ENCODE measurements around the gene NKG7.

NKG7 gene

GRCh38 chr19:51352783-51353360 lies 19.6 kb downstream of the NKG7 start:
- no peak overlapping the region for H3K4me2 ChIP-seq (ENCODE audit: insufficient read depth, low read length)
- ATAC-seq (ENCODE audit: insufficient read depth, low read depth): no peak
- H3K79me2 ChIP-seq (ENCODE audit: insufficient read depth, low read length): no peaks in the 10 kb centered on the region
- no peak for TF ChIP-seq EZH2 (IDR thresholded peaks at IDR 0.05; ENCODE audit: borderline replicate concordance, low read depth, low read length, severe bottlenecking)
- TF ChIP-seq, protein P1, sequence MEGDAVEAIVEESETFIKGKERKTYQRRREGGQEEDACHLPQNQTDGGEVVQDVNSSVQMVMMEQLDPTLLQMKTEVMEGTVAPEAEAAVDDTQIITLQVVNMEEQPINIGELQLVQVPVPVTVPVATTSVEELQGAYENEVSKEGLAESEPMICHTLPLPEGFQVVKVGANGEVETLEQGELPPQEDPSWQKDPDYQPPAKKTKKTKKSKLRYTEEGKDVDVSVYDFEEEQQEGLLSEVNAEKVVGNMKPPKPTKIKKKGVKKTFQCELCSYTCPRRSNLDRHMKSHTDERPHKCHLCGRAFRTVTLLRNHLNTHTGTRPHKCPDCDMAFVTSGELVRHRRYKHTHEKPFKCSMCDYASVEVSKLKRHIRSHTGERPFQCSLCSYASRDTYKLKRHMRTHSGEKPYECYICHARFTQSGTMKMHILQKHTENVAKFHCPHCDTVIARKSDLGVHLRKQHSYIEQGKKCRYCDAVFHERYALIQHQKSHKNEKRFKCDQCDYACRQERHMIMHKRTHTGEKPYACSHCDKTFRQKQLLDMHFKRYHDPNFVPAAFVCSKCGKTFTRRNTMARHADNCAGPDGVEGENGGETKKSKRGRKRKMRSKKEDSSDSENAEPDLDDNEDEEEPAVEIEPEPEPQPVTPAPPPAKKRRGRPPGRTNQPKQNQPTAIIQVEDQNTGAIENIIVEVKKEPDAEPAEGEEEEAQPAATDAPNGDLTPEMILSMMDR (IDR thresholded peaks at IDR 0.05; ENCODE audit: borderline replicate concordance, extremely low read depth, low read length, poor library complexity, severe bottlenecking): no peak
- H3K4me1 ChIP-seq (ENCODE audit: insufficient read depth, low read length): peaks cover 9% of the 10 kb centered on the region
- no peak for DNase-seq
- H3K36me3 ChIP-seq (ENCODE audit: insufficient read depth, low read length): peaks cover 29% of the 10 kb centered on the region
- no peak overlapping the region for H3K27ac ChIP-seq (ENCODE audit: low read length)
- no peak overlapping the region for H3K9ac ChIP-seq (ENCODE audit: low read depth, low read length)
- H3K9me3 ChIP-seq (ENCODE audit: insufficient read depth, low read length, severe bottlenecking): no peaks in the 10 kb centered on the region
- peaks cover 14% of the 10 kb centered on the region for H4K20me1 ChIP-seq (ENCODE audit: insufficient read depth, low read length)
- no peak overlapping the region for H3K4me3 ChIP-seq (ENCODE audit: low read depth in 1 of 2, low read length in 2 of 2)
- H3K27me3 ChIP-seq (ENCODE audit: insufficient read depth, low read length, poor library complexity): no peaks in the 10 kb centered on the region
- H2AFZ ChIP-seq (ENCODE audit: low read depth, low read length): no peak overlapping the region

- Histone ChIP-seq H3K36me3 (ENCODE audit: insufficient read depth, low read length) (peaks cover 44% of the 10 kb centered on the region), H3K27me3 (ENCODE audit: insufficient read depth, low read length, poor library complexity) (no peaks in the 10 kb centered on the region), H3K4me2 (ENCODE audit: insufficient read depth, low read length) (no peak overlapping the region), H2AFZ (ENCODE audit: low read depth, low read length) (no peak overlapping the region), H3K4me1 (ENCODE audit: insufficient read depth, low read length) (peaks cover 9% of the 10 kb centered on the region), H4K20me1 (ENCODE audit: insufficient read depth, low read length) (peaks cover 10% of the 10 kb centered on the region), H3K4me3 (ENCODE audit: low read depth in 1 of 2, low read length in 2 of 2) (no peak overlapping the region), H3K79me2 (ENCODE audit: insufficient read depth, low read length) (no peaks in the 10 kb centered on the region), H3K9ac (ENCODE audit: low read depth, low read length) (no peak overlapping the region), H3K27ac (ENCODE audit: low read length) (no peak overlapping the region), H3K9me3 (ENCODE audit: insufficient read depth, low read length, severe bottlenecking) (no peaks in the 10 kb centered on the region)
- ATAC-seq (ENCODE audit: insufficient read depth, low read depth) (no peak), DNase-seq (no peak)
- TF ChIP-seq, protein P1 (IDR thresholded peaks at IDR 0.05; ENCODE audit: borderline replicate concordance, extremely low read depth, low read length, poor library complexity, severe bottlenecking): no peak
- no peak for TF ChIP-seq EZH2 (IDR thresholded peaks at IDR 0.05; ENCODE audit: borderline replicate concordance, low read depth, low read length, severe bottlenecking)
Measured at GRCh38 chr19:51351266-51351990, 21.0 kb downstream of the NKG7 start.

DNA sequence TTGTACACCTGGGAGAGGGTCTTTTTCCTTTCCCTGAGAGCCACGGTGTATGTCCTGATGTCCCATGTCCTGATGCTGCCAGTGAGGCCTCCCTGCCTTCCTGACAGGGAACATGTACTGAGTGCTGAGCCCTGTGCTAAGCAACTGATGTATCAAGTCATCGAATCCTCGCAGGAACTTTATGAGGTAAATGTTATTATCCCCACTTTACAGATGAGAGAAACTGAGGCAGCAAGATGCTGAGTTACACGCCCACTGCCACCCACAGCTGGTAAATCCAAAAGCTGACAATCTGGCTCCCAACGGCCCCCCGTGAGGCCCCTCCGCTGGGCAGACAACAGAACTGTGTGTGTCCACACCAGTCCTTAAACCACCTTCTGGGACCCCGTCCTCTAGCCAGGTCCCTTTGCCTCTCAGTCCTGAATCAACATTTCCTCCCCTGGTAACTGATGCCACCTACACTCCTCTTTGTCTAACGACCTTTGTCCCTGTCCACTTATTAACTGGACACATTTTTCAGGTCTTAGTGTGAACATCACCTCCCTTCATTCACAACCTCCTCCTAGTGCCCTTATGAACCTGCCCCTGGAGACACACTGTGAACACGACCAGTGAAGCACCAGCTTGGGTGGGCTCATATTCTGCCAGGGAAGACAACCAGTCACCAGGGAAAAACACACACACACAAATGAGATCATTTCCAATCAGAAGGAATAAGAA lies 25.1 kb downstream of the NKG7 start:
- no peak overlapping the region for H3K4me3 ChIP-seq (ENCODE audit: low read depth in 1 of 2, low read length in 2 of 2)
- peaks cover 53% of the 10 kb centered on the region for H3K36me3 ChIP-seq (ENCODE audit: insufficient read depth, low read length)

More for the DNA sequence above, 25.1 kb downstream of the NKG7 start:
- Histone ChIP-seq H3K27ac (ENCODE audit: low read length) (no peak overlapping the region), H3K27me3 (ENCODE audit: insufficient read depth, low read length, poor library complexity) (no peaks in the 10 kb centered on the region), H3K79me2 (ENCODE audit: insufficient read depth, low read length) (no peaks in the 10 kb centered on the region), H3K4me2 (ENCODE audit: insufficient read depth, low read length) (no peak overlapping the region), H2AFZ (ENCODE audit: low read depth, low read length) (no peak overlapping the region), H3K9ac (ENCODE audit: low read depth, low read length) (no peak overlapping the region), H3K9me3 (ENCODE audit: insufficient read depth, low read length, severe bottlenecking) (no peaks in the 10 kb centered on the region), H3K4me1 (ENCODE audit: insufficient read depth, low read length) (no peaks in the 10 kb centered on the region), H4K20me1 (ENCODE audit: insufficient read depth, low read length) (no peaks in the 10 kb centered on the region; the same call in 1 of the 2 replicates)
- ATAC-seq (ENCODE audit: insufficient read depth, low read depth) (no peak), DNase-seq (no peak)
- TF ChIP-seq, protein P1 (IDR thresholded peaks at IDR 0.05; ENCODE audit: borderline replicate concordance, extremely low read depth, low read length, poor library complexity, severe bottlenecking): no peak
- no peak for TF ChIP-seq EZH2 (IDR thresholded peaks at IDR 0.05; ENCODE audit: borderline replicate concordance, low read depth, low read length, severe bottlenecking)

All from DND-41 (cell line).